Liver (tissue), 5 donors: ENCODE results near the gene PRR20E. TPM values are rescaled to one million over a fixed set of nuclear protein-coding genes. Genes with fewer than 3 reads are reported as not detected.

Experiments
- polyA plus RNA-seq, 2 donors: library from polyadenylated mRNA; stranded (reverse) in 1 of 2; unstranded in 1 of 2; fragments of 200-250 nt in 1 of 2; fragments of >200 nt in 1 of 2; fragmentation: Nextera tagmentation in 1 of 2; extraction: Ambion mirVana in 1 of 2; gene quantifications; one replicate each; pipeline versions ENCODE4 v1.2.1 to v1.2.3, GENCODE V29; 2013 to 2015
- small RNA-seq: library from RNA; depleted of rRNA; stranded (forward); fragments of <200 nt; gene quantifications from one replicate; pipeline ENCODE3, GENCODE V24; 2014
- total RNA-seq, 2 donors: library from RNA; depleted of rRNA; stranded (reverse); fragments of >200 nt; gene quantifications; one replicate each; pipeline ENCODE4 v1.2.3, GENCODE V29; 2014
- donor health status: healthy.
- donor health status: healthy.
- donor health status: healthy.

The PRR20E gene
- total and polyA plus RNA-seq, 4 donors: not detected

Small RNA genes lying within 50 kb of the gene (small RNA-seq; reads per million reads assigned to genes)
- not detected for gene PRR20FP

Other genes starting within 250 kb of the PRR20E start
- not detected for gene PRR20A, start 26.3 kb upstream of the PRR20E start, total RNA-seq
- not detected for gene PRR20A, start 26.3 kb upstream of the PRR20E start, polyA plus RNA-seq
- gene PRR20B, start 19.7 kb upstream of the PRR20E start, total RNA-seq: not detected
- gene PRR20B, start 19.7 kb upstream of the PRR20E start, polyA plus RNA-seq: not detected
- not detected for gene PRR20C, start 13.1 kb upstream of the PRR20E start, total RNA-seq
- gene PRR20C, start 13.1 kb upstream of the PRR20E start, polyA plus RNA-seq: not detected
- gene PRR20D, start 6.6 kb upstream of the PRR20E start, total RNA-seq: not detected
- gene PRR20D, start 6.6 kb upstream of the PRR20E start, polyA plus RNA-seq: not detected